ENCODE results near the gene GABPB2. TPM values are rescaled to one million over a fixed set of nuclear protein-coding genes. Genes with fewer than 3 reads are reported as not detected.

GABPB2 gene
- total RNA-seq, 1 donor from 2014 or later, result 14.1 TPM

- DNase-seq, result no peak
- intact Hi-C loops (cut with DNase I), result no loop called here
- ATAC-seq, result no peak
- no peaks in the 10 kb centered on the region for H3K9me3 ChIP-seq
- peaks cover 44% of the 10 kb centered on the region for H3K4me1 ChIP-seq
- H3K4me3 ChIP-seq, result peak overlapping the region; percentile 94
- H3K36me3 ChIP-seq, result peaks cover 63% of the 10 kb centered on the region
- H3K27ac ChIP-seq, result no peak overlapping the region
- H3K27me3 ChIP-seq (ENCODE audit: low read depth), result no peaks in the 10 kb centered on the region
- TF ChIP-seq CTCF (IDR thresholded peaks at IDR 0.05), result no peak
Observed at GRCh38 chr1:151054971-151055547, 15.5 kb upstream of the GABPB2 start.

GRCh38 chr1:151055581-151055980 lies 15.0 kb upstream of the GABPB2 start:
- H3K27me3 ChIP-seq (ENCODE audit: low read depth), result no peaks in the 10 kb centered on the region
- intact Hi-C loops (cut with DNase I), result no loop called here
- peak overlapping the region; percentile 94 for H3K4me3 ChIP-seq
- no peak for TF ChIP-seq CTCF (IDR thresholded peaks at IDR 0.05)
- H3K9me3 ChIP-seq, result no peaks in the 10 kb centered on the region
- peaks cover 49% of the 10 kb centered on the region for H3K4me1 ChIP-seq
- DNase-seq, result no peak
- H3K36me3 ChIP-seq, result peaks cover 63% of the 10 kb centered on the region
- H3K27ac ChIP-seq, result peak overlapping the region; percentile 94
- no peak for ATAC-seq

GRCh38 chr1:151056149-151056548 lies 14.4 kb upstream of the GABPB2 start:
- peak overlapping the region; percentile 94 for H3K4me3 ChIP-seq
- H3K9me3 ChIP-seq, result no peaks in the 10 kb centered on the region
- H3K4me1 ChIP-seq, result peaks cover 52% of the 10 kb centered on the region
- no peaks in the 10 kb centered on the region for H3K27me3 ChIP-seq (ENCODE audit: low read depth)
- DNase-seq (no peak), ATAC-seq (no peak)
- intact Hi-C loops (cut with DNase I), result no loop called here
- H3K36me3 ChIP-seq, result peaks cover 60% of the 10 kb centered on the region
- TF ChIP-seq CTCF (IDR thresholded peaks at IDR 0.05), result no peak
- H3K27ac ChIP-seq, result peak overlapping the region; percentile 94

DNA sequence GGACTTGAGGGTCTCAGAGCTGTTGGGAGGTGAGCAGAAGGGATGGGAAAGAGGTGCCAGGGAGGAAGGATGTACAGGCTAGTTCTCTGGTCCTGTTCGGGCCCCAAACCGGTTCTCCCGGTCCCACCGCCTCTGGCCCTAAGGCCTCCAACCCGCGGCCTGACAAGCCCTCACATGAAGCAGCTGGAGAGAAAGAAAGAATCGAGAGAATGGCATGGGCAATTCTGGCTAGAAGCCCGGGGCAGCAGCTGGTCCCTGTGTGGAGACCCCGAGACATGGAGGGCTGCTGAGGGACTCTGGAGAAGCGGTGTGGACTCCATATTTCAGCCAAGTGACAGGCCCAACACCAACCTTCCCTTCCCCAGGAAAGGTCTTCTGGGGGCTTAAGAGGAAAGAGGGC lies 11.9 kb upstream of the GABPB2 start:
- Histone ChIP-seq H3K36me3 (peaks cover 35% of the 10 kb centered on the region), H3K9me3 (no peaks in the 10 kb centered on the region), H3K27ac (peak overlapping the region; percentile 94), H3K4me1 (peaks cover 52% of the 10 kb centered on the region), H3K27me3 (ENCODE audit: low read depth) (no peaks in the 10 kb centered on the region), H3K4me3 (peak overlapping the region; percentile 94)
- ATAC-seq (peak; percentile 72 to 75), DNase-seq (peak; percentile 86)
- intact Hi-C loops (cut with DNase I), result no loop called here
- no peak for TF ChIP-seq CTCF (IDR thresholded peaks at IDR 0.05)

DNA sequence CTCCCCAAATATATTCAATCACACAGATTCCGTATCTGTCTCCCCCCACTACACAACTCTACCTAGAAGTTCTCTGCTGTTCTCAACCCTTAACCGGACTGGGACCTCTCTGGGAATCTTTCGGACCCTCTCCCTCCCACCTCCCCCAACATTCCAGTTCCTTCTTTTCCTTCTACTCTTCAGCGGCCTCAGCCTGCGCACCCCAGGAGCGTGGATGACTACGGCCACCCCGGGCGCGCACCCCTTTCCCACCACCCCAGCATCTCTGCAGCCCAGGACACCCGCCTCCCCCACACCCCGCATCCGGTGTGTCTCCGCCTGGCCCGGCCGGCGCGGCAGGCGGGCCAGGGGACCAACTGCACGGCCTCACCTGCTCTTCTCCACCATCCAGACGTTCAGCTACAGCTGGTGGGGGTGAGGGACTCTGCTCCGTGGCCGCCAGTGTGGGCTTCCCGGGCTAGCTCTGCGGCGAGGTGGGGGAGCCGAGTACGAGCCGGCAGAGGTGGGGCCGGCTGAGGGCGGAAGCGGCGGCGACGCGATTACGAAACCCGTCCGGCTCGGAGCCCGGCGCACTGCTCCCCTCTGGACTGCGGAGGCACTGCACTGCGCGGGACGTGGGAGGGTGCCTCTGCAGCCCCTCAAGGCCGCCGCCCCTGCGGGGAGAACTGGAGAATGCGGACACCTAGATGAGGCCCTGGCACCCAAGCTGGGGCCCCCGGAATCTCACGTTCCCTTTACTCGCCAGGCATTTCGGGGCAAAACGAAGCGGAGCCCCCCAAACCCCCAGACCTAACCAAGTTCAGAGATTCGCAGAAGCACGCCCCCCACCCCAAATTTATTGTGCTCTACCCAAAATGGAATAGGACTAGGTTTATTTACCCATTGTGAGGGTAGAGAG lies 11.2 kb upstream of the GABPB2 start, which contains the start of gene CDC42SE1:
Gene CDC42SE1 (minus strand): TSS at position 514 of the 898 bp plus-strand sequence. CDS start 3,892 bp downstream, outside the sequence.
- intact Hi-C loops (cut with DNase I), result no loop called here
- H3K36me3 ChIP-seq, result peaks cover 29% of the 10 kb centered on the region
- no peaks in the 10 kb centered on the region for H3K9me3 ChIP-seq
- peaks cover 52% of the 10 kb centered on the region for H3K4me1 ChIP-seq
- TF ChIP-seq CTCF (IDR thresholded peaks at IDR 0.05), result peak; percentile 94
- DNase-seq, result peak; percentile 92
- H3K4me3 ChIP-seq, result peak within 1 kb of the TSS; percentile 94
- H3K27ac ChIP-seq, result peak within 1 kb of the TSS; percentile 94
- peak; percentile 96 for ATAC-seq
- H3K27me3 ChIP-seq (ENCODE audit: low read depth), result no peaks in the 10 kb centered on the region

All from lower lobe of right lung (tissue), 2 donors.